ENCODE data around the gene PCDHGA3.
"Not testable (repeated sequence)": the region's sequence is repeated elsewhere in the genome, so short reads cannot be mapped to it uniquely, and the experiment has no call there.

Gene PCDHGA3

GRCh38 chr5:141343242-141343952 lies at the start of gene PCDHGA3:
PCDHGA3 (plus strand) TSS chr5:141343829; CDS start chr5:141344034, 205 bp downstream.
- DNase-seq: no peak

DNA sequence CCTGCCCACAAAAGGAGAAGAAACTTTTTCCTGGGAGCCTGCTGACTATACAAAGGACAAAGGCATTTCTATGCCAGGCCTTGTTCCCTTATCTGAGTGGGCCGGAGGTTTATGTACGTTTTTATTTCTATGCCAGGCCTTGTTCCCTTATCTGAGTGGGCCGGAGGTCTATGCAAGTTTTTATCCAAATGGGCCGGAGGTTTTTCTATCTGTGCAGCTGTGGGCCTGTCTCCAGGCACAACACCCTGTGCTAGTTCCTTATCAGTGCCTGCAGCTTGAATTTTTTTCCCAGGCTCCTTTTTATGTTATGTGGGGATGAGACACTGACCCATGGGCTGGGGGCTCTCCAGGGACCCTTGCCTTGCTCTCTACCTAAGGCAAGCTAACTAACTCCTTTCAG lies 45.3 kb upstream of the PCDHGA3 start:
- DNase-seq: no peak

- no peak for DNase-seq
Measured at GRCh38 chr5:141303756-141304155, 39.9 kb upstream of the PCDHGA3 start, which contains the start of gene SLC25A2. SLC25A2 (minus strand) TSS chr5:141304049; CDS start chr5:141303865, 184 bp downstream.

- DNase-seq: no peak
Measured at GRCh38 chr5:141306630-141307029, 37.0 kb upstream of the PCDHGA3 start.

- DNase-seq: no peak
Measured at GRCh38 chr5:141313711-141314110, 29.9 kb upstream of the PCDHGA3 start.

DNA sequence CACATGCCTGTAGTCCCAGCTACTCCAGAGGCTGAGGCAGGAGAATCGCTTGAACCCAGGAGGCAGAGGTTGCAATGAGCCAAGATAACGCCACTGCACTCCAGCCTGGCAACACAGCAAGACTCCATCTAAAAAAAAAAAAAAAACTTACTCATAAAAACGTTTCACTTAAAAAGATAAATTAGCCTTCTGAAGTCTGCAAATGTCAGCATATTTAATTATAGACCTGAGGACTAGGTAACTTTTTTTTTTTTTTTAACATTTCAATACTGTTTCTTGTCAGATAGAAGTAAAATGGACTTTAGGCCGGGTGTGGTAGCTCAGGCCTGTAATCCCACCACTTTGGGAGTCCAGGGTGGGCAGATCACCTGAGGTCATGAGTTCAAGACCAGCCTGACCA lies 26.7 kb upstream of the PCDHGA3 start:
- DNase-seq: not testable (repeated sequence)

GRCh38 chr5:141319202-141319601 lies 24.4 kb upstream of the PCDHGA3 start:
- no peak for DNase-seq

DNA sequence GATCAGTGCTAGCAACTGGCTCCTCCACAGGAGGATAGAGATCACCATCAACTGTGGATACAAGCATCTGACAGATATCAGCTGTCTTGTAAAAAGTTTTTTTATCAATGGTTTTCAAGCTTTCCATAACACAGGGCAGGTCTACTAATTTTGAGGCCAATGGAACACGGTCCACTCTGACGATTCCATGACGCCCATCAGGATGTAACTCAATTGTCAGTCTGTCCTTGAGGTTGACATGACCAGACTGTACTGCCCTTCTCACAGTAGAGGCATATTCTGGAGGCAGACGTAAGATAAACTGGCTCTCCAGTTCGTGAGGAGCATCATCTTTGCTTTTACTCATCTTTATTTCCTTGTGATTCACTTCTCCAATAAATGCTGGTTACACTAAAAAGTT lies 23.9 kb upstream of the PCDHGA3 start:
- DNase-seq: no peak

GRCh38 chr5:141320225-141321169 lies 23.1 kb upstream of the PCDHGA3 start, which contains the start of gene TAF7:
TAF7 (minus strand) TSS chr5:141320784; CDS start chr5:141320044, 740 bp downstream.
- peak; percentile 87 for DNase-seq

DNA sequence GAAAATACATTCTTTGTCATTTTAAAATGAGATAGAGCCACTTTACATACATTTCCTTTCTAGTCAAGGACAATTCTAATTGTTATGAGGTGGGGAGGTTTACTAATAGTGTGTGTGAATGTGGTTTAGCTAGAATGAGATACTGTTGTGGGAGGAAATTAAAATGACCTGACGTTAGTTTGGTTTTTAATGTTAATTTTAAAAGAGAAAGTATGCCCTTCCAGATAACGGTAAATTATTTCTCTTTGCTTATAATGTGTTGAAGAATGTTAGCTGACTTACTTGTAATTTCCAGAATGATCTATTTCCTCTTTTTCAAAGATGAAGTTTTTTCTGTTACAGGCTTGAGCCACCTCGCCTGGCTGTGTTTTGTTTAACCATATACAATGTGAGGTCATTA lies 21.4 kb upstream of the PCDHGA3 start:
- DNase-seq: no peak

DNA sequence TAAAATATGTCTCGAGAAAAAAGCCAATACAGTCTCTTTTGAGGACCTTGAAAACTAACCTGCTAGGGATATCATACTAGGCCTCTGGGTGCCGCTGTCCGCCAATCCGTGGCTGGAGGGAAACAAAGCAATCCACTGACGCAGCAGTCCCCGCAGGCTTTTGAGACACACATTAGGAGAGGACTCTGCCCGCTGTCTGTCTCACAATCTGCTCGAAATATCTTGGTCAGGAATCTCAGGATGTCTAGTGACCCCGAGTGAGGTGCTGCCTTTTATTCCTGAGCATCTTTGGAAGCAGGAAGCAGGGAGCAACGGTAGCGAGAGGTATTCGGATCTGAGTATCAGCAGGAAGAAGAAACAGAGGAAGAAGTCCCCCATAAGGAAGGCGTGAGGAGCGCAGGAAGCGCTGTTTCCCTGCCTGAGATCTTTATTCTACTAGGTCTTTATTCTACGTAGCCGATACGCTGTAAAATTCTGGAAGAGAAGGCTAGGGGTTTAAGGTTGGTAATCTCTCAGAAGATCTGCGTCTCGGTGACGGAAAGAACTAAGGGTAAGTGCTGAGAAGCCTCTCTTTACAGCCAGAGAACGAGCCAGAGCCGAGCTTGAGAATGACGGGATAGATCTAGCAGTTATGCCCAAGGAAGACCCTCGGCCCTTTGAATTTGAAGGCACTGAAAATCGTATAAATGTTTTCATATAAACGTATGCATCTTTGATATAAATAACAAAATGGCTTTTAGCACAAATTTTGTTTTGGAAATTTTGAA lies 17.4 kb upstream of the PCDHGA3 start:
- peak; percentile 86 for DNase-seq

DNA sequence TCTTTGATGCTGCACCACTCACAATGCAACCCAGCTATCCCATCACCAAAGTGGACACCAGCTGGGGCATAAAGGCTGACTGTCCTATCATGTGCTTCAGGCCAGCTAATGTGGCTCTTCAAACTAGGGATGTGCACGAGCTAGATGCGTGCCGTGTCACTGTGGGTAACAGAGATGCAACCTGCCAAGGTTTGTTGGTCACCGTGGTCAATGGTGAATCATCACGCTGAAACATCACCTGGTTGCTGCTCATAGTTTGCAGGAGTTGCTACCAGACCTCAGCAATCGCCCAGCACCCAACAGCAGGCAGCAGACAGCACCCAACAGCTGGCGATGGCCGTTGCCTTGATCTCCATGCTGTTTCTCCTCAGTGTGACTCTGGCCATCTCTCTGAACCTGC lies 15.4 kb upstream of the PCDHGA3 start:
- no peak for DNase-seq

GRCh38 chr5:141330299-141331080 lies 13.1 kb upstream of the PCDHGA3 start, which contains the start of gene PCDHGA1:
PCDHGA1 (plus strand) TSS chr5:141330514.
- no peak for DNase-seq

GRCh38 chr5:141332571-141332970 lies 11.1 kb upstream of the PCDHGA3 start:
- not testable (repeated sequence) for DNase-seq

DNA sequence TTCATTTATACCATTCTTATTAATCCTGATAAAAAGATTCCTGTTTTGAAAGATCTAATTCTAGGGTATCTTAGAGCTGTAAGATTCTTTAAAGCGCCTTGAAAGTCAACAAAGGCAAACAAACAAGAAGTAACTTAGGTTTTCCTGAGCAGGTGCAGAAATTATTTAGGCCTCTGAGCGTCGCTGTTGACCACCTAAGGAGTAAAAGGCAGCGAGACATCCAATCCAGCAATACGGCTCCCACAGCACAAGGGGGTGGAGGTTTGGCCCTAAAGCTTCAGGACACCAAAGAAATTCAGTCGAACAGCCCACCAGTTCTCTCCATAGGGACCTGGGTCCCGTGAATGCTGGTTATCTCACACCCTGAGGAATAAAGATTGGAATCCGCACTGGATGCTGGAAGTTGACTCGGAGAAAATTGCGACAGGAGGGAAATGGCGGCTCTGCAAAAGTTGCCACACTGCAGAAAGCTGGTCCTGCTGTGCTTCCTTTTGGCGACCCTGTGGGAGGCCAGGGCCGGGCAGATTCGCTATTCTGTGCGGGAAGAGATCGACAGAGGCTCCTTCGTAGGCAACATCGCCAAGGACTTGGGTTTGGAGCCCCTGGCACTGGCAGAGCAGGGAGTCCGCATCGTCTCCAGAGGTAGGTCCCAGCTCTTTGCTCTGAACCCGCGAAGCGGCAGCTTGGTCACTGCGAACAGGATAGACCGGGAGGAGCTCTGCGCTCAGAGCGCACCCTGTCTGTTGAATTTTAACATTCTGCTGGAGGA lies 4.9 kb upstream of the PCDHGA3 start, which contains the start of gene PCDHGA2:
Gene PCDHGA2, plus strand, starts transcription at position 223 of the 769 bp plus-strand sequence.
- DNase-seq: no peak

DNA sequence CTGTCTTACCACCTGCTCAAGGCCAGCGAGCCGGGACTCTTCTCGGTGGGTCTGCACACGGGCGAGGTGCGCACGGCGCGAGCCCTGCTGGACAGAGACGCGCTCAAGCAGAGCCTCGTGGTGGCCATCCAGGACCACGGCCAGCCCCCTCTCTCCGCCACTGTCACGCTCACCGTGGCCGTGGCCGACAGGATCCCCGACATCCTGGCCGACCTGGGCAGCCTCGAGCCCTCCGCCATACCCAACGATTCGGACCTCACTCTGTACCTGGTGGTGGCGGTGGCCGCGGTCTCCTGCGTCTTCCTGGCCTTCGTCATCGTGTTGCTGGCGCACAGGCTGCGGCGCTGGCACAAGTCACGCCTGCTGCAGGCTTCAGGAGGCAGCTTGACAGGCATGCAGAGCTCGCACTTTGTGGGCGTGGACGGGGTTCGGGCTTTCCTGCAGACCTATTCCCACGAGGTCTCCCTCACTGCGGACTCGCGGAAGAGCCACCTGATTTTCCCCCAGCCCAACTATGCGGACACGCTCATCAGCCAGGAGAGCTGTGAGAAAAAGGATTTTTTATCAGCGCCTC lies 2.8 kb upstream of the PCDHGA3 start:
- DNase-seq: not testable (repeated sequence)

DNA sequence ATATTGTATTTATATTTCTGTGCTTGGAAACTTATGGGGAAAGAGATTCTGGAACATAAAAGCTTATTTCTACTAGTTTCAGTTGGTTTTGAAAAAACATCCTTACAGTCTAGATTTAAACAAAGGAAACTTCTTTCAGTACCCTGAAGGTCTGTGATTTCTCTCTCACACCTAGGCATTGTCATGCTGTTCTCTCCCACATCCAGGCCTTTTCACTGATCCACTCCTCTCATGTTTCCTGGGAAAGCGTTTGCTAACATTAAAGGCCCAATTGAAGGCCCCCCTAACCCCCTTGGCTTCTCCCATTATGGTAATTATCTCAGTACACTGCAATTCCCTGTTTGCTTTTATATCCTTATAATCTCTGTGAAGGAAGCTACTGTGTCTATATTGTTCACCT lies 856 bp upstream of the PCDHGA3 start:
- DNase-seq: no peak

DNA sequence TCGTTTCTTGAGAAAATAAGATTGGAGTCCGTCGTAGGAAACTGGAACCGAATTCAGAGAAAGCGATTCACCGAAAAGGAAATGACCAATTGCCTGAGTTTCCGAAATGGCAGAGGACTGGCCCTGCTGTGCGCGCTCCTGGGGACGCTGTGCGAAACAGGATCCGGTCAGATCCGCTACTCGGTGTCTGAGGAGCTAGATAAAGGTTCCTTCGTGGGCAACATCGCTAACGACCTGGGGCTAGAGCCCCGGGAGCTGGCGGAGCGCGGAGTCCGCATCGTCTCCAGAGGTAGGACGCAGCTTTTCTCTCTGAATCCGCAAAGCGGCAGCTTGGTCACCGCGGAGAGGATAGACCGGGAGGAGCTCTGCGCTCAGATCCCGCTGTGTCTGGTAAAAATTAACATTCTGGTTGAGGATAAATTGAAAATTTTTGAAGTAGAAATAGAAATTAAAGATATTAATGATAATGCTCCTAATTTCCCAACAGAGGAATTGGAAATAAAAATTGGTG lies 379 bp downstream of the PCDHGA3 start:
- no peak for DNase-seq

- DNase-seq: no peak
Measured at GRCh38 chr5:141345327-141345726, 1.7 kb downstream of the PCDHGA3 start.

GRCh38 chr5:141346017-141346416 lies 2.4 kb downstream of the PCDHGA3 start:
- not testable (repeated sequence) for DNase-seq

All from NCI-H748 treated with DMSO at 0.1 percent for 48 hours (cell line).